HCT116 (cell line): Measurements from ENCODE around the gene PRKAG2. TPM values are rescaled to one million over a fixed set of nuclear protein-coding genes. Genes with fewer than 3 reads are reported as not detected.

Experiments
- ATAC-seq: fragments of 200-7000 bp; cut with Tn5 transposase; 2 replicates; pipeline ENCODE4 v1.9.1; 2020; ENCODE audit warnings: mild to moderate bottlenecking, moderate library complexity
- BruUV-seq: library from RNA; stranded (reverse); fragments of 400-500 nt; replicated peaks from 2 replicates; lab custom pipeline; 2021; lab: Mats Ljungman, UMichigan
- CTCF ChIA-PET: fragments of 300-600 bp; sonication (Branson Sonifier 250); formaldehyde crosslinking; loops from one replicate; lab custom pipeline; 2021; ENCODE audit warnings: antibody characterized with exemption; lab: Charles Lee
- POLR2A ChIA-PET: fragments of 300-600, 350-600 bp; sonication (Branson Sonifier 250); formaldehyde crosslinking; loops from one replicate; lab custom pipeline; 2021; ENCODE audit warnings: antibody characterized with exemption; lab: Charles Lee
- RAD21 ChIA-PET, 2 experiments: fragments of 300-600 bp; sonication (Branson Sonifier 250); formaldehyde crosslinking; loops; one replicate each; lab custom pipeline; 2023; ENCODE audit warnings: low total read pairs in 2 of 2; ENCODE audit not compliant: uncharacterized antibody in 2 of 2, unreplicated experiment in 2 of 2, low non-redundant PET in 1 of 2; lab: Charles Lee
- DNase-seq: peaks from one replicate; pipeline ENCODE4 v3.0.0-alpha.2; 2010; ENCODE audit warnings: low read depth, low spot score
- H2AFZ ChIP-seq: fragments of 200-600 bp; shearing (Covaris generic), sonication (generic); 2 replicates; pipeline ENCODE4 v1.6.1; 2017; ENCODE audit warnings: low read depth, mixed run types, mixed read lengths, antibody characterized with exemption, low read length; ENCODE audit not compliant: poor library complexity, severe bottlenecking
- H3K27ac ChIP-seq: 2 replicates; pipeline ENCODE4 v1.5.1; 2012; ENCODE audit warnings: low read depth, low read length
- H3K27me3 ChIP-seq: fragments of 200-600 bp; sonication (generic); 2 replicates; pipeline ENCODE4 v1.6.1; 2016; ENCODE audit warnings: mixed run types, low read length, mixed read lengths; ENCODE audit not compliant: insufficient read depth
- H3K36me3 ChIP-seq, 2 experiments: fragments of 200-500 bp in 1 of 2; fragments of 200-600 bp in 1 of 2; sonication (Bioruptor generic) in 1 of 2; sonication (generic) in 1 of 2; 2 replicates each; pipeline versions ENCODE4 v1.5.1 to v1.6.1; 2014 to 2016; ENCODE audit warnings: low read length in 2 of 2, inconsistent platforms in 1 of 2, mixed read lengths in 1 of 2, mixed run types in 1 of 2; ENCODE audit not compliant: insufficient read depth in 2 of 2, control insufficient read depth in 1 of 2
- H3K4me1 ChIP-seq, 2 experiments: fragments of 200-600 bp in 1 of 2; sonication (generic) in 1 of 2; 2 replicates each; pipeline versions ENCODE4 v1.5.1 to v1.6.1; 2012 to 2017; ENCODE audit warnings: low read length in 2 of 2, inconsistent platforms in 1 of 2, mild to moderate bottlenecking in 1 of 2, mixed read lengths in 1 of 2, mixed run types in 1 of 2, moderate library complexity in 1 of 2; ENCODE audit not compliant: insufficient read depth in 2 of 2, control insufficient read depth in 1 of 2
- H3K4me2 ChIP-seq: fragments of 200-600 bp; sonication (generic); 2 replicates; pipeline ENCODE4 v1.6.1; 2017; ENCODE audit warnings: mixed run types, low read length, mixed read lengths
- H3K4me3 ChIP-seq, 2 experiments: fragments of 200-600 bp in 1 of 2; sonication (generic) in 1 of 2; replicated peaks in 1 of 2; 2 replicates each; pipeline ENCODE4 v1.5.1; 2011 to 2016; ENCODE audit warnings: low read length in 2 of 2, control low read depth in 1 of 2, low read depth in 1 of 2, mild to moderate bottlenecking in 1 of 2, mixed read lengths in 1 of 2, mixed run types in 1 of 2
- H3K79me2 ChIP-seq: fragments of 200-600 bp; sonication (generic); 2 replicates; pipeline ENCODE4 v1.6.1; 2017; ENCODE audit warnings: mild to moderate bottlenecking, mixed run types, low read length, moderate library complexity, mixed read lengths; ENCODE audit not compliant: insufficient read depth
- H3K9ac ChIP-seq: fragments of 200-600 bp; sonication (generic); 2 replicates; pipeline ENCODE4 v1.6.1; 2016; ENCODE audit warnings: low read length, mixed read lengths
- H3K9me2 ChIP-seq: fragments of 200-600 bp; sonication (generic), shearing (Covaris generic); 2 replicates; pipeline ENCODE4 v1.6.1; 2017; ENCODE audit warnings: mixed run types, mild to moderate bottlenecking, moderate library complexity; ENCODE audit not compliant: insufficient read depth
- H3K9me3 ChIP-seq, 2 experiments: fragments of 200-500 bp in 1 of 2; fragments of 200-600 bp in 1 of 2; sonication (Bioruptor generic) in 1 of 2; sonication (generic) in 1 of 2; 2 replicates each; pipeline ENCODE4 v1.6.1; 2014 to 2017; ENCODE audit warnings: low read length in 2 of 2, mixed read lengths in 2 of 2, inconsistent platforms in 1 of 2, low read depth in 1 of 2, mild to moderate bottlenecking in 1 of 2, mixed run types in 1 of 2, moderate library complexity in 1 of 2; ENCODE audit not compliant: control insufficient read depth in 1 of 2, insufficient read depth in 1 of 2
- H4K20me1 ChIP-seq: fragments of 200-600 bp; sonication (generic), shearing (Covaris generic); 2 replicates; pipeline ENCODE4 v1.6.1; 2017; ENCODE audit warnings: mixed run types, mild to moderate bottlenecking, moderate library complexity; ENCODE audit not compliant: insufficient read depth
- CBX3 ChIP-seq: IDR thresholded peaks from 2 replicates; pipeline ENCODE4 v1.6.1; 2012; ENCODE audit warnings: low read depth
- CEBPB ChIP-seq: IDR thresholded peaks from 2 replicates; pipeline ENCODE4 v1.6.1; 2012; ENCODE audit warnings: low read depth
- EGR1 ChIP-seq: IDR thresholded peaks from 2 replicates; pipeline ENCODE4 v1.6.1; 2012; ENCODE audit warnings: low read depth
- ELF1 ChIP-seq: IDR thresholded peaks from 2 replicates; pipeline ENCODE4 v1.6.1; 2012; ENCODE audit warnings: low read depth, borderline replicate concordance
- EZH2 ChIP-seq: fragments of 200-600 bp; sonication (generic); IDR thresholded peaks from 2 replicates; pipeline ENCODE4 v1.6.1; 2017; ENCODE audit warnings: antibody characterized with exemption, mixed run types
- JUND ChIP-seq: IDR thresholded peaks from 2 replicates; pipeline ENCODE4 v1.6.1; 2012
- MAX ChIP-seq: IDR thresholded peaks from 2 replicates; pipeline ENCODE4 v1.6.1; 2012
- POLR2A ChIP-seq: IDR thresholded peaks from 2 replicates; pipeline ENCODE4 v1.7.0; 2011; ENCODE audit warnings: borderline replicate concordance; ENCODE audit not compliant: insufficient read depth, insufficient read length; ENCODE audit errors: extremely low read depth
- POLR2AphosphoS5 ChIP-seq: IDR thresholded peaks from 2 replicates; pipeline ENCODE4 v1.6.1; 2011; ENCODE audit warnings: mild to moderate bottlenecking, low read depth, low read length, moderate library complexity
- RAD21 ChIP-seq: IDR thresholded peaks from 2 replicates; pipeline ENCODE4 v1.6.1; 2012; ENCODE audit warnings: low read depth, mild to moderate bottlenecking
- REST ChIP-seq: IDR thresholded peaks from 2 replicates; pipeline ENCODE4 v1.6.1; 2012; ENCODE audit warnings: low read depth
- SIN3A ChIP-seq: IDR thresholded peaks from 2 replicates; pipeline ENCODE4 v1.6.1; 2012; ENCODE audit warnings: low read depth
- SP1 ChIP-seq: IDR thresholded peaks from 2 replicates; pipeline ENCODE4 v1.6.1; 2012; ENCODE audit warnings: low read depth
- TCF7L2 ChIP-seq: IDR thresholded peaks from 2 replicates; pipeline ENCODE4 v1.7.0; 2011; ENCODE audit warnings: borderline replicate concordance, inconsistent platforms; ENCODE audit not compliant: insufficient read depth, insufficient read length; ENCODE audit errors: extremely low read depth
- YY1 ChIP-seq: IDR thresholded peaks from 2 replicates; pipeline ENCODE4 v1.6.1; 2011; ENCODE audit warnings: low read length, low read depth, moderate library complexity, mild to moderate bottlenecking; ENCODE audit not compliant: insufficient replicate concordance; ENCODE audit errors: extremely low read depth
- ZNF274 ChIP-seq: fragments of 200-500 bp; sonication (Bioruptor generic); IDR thresholded peaks from 2 replicates; pipeline ENCODE4 v1.6.1; 2014; ENCODE audit warnings: mild to moderate bottlenecking, low read depth, low read length, inconsistent platforms
- intact Hi-C: fragments of 100-400 bp; cut with micrococcal nuclease; formaldehyde crosslinking; loops from 2 replicates; pipeline ENCODE4 v1.10.0; 2022
- total RNA-seq: library from RNA; stranded (reverse); gene quantifications from one replicate; pipeline ENCODE4 v1.2.1, GENCODE V29; 2021; ENCODE audit not compliant: unreplicated experiment

PRKAG2 gene
- total RNA-seq, 1 experiment from 2014 or later = 23.6 TPM

GRCh38 chr7:151890355-151891004 is 13.6 kb upstream of the PRKAG2 start:
- ChIA-PET CTCF (no interaction called here), POLR2A (no interaction called here), RAD21 (no interaction called here)
- H3K9me3 ChIP-seq = no peaks in the 10 kb centered on the region
- no peak overlapping the region for H3K9ac ChIP-seq
- H4K20me1 ChIP-seq = no peaks in the 10 kb centered on the region
- BruUV-seq = no TSS peak
- DNase-seq = no peak
- peaks cover 3 to 7% of the 10 kb centered on the region in 2 experiments; a peak in 2 of 4 replicates for H3K4me1 ChIP-seq
- H3K9me2 ChIP-seq = no peaks in the 10 kb centered on the region
- H3K36me3 ChIP-seq = no peaks in the 10 kb centered on the region
- H3K79me2 ChIP-seq = no peaks in the 10 kb centered on the region
- no peak overlapping the region for H2AFZ ChIP-seq
- ATAC-seq = no peak
- TF ChIP-seq RAD21 = no peak
- TF ChIP-seq REST = no peak
- TF ChIP-seq ELF1 = no peak
- no peak for TF ChIP-seq EZH2
- TF ChIP-seq ZNF274 = no peak
- no peak for TF ChIP-seq SIN3A
- no peak for TF ChIP-seq CEBPB
- no peak for TF ChIP-seq YY1
- no peak for TF ChIP-seq JUND
- no peak for TF ChIP-seq POLR2AphosphoS5
- TF ChIP-seq EGR1 = no peak
- TF ChIP-seq SP1 = no peak
- TF ChIP-seq CBX3 = no peak
- no peak for TF ChIP-seq TCF7L2
- TF ChIP-seq MAX = no peak
- TF ChIP-seq POLR2A = no peak
- TF ChIP-seq, all 23 proteins: peak for 0
- no peak overlapping the region for H3K27ac ChIP-seq
- H3K4me2 ChIP-seq = no peak overlapping the region
- intact Hi-C loops = no loop called here
- peaks cover 27% of the 10 kb centered on the region; the same call in 1 of the 2 replicates for H3K27me3 ChIP-seq
- H3K4me3 ChIP-seq = no peak overlapping the region
